ENCODE data around the gene ZFAND3.

The ZFAND3 gene

DNA sequence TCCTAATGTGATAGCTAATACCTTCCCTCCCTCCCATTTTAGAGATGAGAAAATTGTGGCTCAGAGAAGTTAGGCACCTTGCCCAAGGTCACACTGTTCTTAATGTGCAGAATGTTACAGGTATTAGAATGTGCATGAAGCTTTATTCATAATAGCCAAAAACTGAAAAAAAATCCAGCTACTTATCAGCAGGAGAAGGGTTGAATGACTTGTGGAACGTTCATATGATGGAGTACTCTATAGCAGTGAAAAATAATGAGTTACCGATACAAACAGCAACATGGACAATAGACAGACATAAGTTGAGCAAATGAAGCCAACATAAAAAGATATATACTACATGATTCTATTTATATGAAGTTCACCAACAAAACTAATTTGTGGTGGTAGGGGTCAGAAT lies 37.7 kb upstream of the ZFAND3 start:
- Histone ChIP-seq H3K27me3 (ENCODE audit: insufficient read depth, low read length, poor library complexity) (no peaks in the 10 kb centered on the region), H3K9me3 (ENCODE audit: insufficient read depth, low read length, severe bottlenecking) (no peaks in the 10 kb centered on the region), H3K27ac (ENCODE audit: low read length) (no peak overlapping the region), H3K4me1 (ENCODE audit: insufficient read depth, low read length) (no peaks in the 10 kb centered on the region), H3K4me2 (ENCODE audit: insufficient read depth, low read length) (no peak overlapping the region), H3K36me3 (ENCODE audit: insufficient read depth, low read length) (no peaks in the 10 kb centered on the region), H2AFZ (ENCODE audit: low read depth, low read length) (no peak overlapping the region), H3K79me2 (ENCODE audit: insufficient read depth, low read length) (no peaks in the 10 kb centered on the region), H3K4me3 (ENCODE audit: low read depth in 1 of 2, low read length in 2 of 2) (no peak overlapping the region), H4K20me1 (ENCODE audit: insufficient read depth, low read length) (no peaks in the 10 kb centered on the region), H3K9ac (ENCODE audit: low read depth, low read length) (no peak overlapping the region)
- ATAC-seq (ENCODE audit: insufficient read depth, low read depth) (no peak), DNase-seq (no peak)
- TF ChIP-seq, protein P1, sequence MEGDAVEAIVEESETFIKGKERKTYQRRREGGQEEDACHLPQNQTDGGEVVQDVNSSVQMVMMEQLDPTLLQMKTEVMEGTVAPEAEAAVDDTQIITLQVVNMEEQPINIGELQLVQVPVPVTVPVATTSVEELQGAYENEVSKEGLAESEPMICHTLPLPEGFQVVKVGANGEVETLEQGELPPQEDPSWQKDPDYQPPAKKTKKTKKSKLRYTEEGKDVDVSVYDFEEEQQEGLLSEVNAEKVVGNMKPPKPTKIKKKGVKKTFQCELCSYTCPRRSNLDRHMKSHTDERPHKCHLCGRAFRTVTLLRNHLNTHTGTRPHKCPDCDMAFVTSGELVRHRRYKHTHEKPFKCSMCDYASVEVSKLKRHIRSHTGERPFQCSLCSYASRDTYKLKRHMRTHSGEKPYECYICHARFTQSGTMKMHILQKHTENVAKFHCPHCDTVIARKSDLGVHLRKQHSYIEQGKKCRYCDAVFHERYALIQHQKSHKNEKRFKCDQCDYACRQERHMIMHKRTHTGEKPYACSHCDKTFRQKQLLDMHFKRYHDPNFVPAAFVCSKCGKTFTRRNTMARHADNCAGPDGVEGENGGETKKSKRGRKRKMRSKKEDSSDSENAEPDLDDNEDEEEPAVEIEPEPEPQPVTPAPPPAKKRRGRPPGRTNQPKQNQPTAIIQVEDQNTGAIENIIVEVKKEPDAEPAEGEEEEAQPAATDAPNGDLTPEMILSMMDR (IDR thresholded peaks at IDR 0.05; ENCODE audit: borderline replicate concordance, extremely low read depth, low read length, poor library complexity, severe bottlenecking): no peak
- TF ChIP-seq EZH2 (IDR thresholded peaks at IDR 0.05; ENCODE audit: borderline replicate concordance, low read depth, low read length, severe bottlenecking): no peak

DNA sequence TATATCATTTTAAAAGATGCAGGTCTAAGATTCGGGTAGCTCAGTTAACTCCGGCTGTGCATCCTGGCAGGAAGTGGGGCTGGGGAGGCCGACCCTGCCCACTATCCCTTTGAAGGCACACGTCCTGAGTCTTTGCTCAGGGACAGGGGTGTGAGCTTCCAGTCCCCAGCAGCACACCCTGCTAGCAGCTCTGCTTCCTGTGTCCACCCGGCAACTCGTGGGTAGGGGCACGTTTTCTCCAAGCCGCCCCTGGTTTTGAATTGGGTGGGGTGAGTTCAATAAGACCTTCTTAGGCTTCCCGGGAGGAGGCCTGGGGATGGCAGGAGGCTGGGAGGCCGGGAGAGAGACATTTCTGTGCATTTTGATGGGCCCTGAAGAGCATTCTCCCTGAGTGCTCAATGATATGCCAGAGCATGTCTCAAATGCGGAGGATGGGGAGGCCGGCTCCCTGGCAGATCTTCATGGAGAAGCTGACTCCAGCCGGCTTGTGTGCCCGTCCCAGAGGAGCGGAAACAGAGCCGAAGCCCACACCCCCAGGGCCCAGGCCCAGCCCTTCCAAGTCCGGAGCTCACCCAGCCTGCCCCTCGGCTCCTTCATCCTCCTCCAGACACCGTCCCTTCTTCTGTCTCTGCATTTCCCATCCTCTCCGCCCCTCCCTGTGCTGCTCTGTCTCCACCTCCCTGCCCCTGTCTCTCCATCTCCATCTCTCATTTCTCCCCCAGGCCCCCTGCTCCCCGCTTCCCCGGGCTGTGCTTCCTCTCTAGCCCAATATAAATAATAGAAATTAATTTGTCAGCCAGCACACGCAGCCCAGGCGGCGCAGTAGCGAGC lies 36.3 kb upstream of the ZFAND3 start:
- Histone ChIP-seq H3K27me3 (ENCODE audit: insufficient read depth, low read length, poor library complexity) (no peaks in the 10 kb centered on the region), H4K20me1 (ENCODE audit: insufficient read depth, low read length) (no peaks in the 10 kb centered on the region), H2AFZ (ENCODE audit: low read depth, low read length) (no peak overlapping the region), H3K4me3 (ENCODE audit: low read depth in 1 of 2, low read length in 2 of 2) (no peak overlapping the region), H3K9ac (ENCODE audit: low read depth, low read length) (no peak overlapping the region), H3K4me1 (ENCODE audit: insufficient read depth, low read length) (no peaks in the 10 kb centered on the region), H3K27ac (ENCODE audit: low read length) (no peak overlapping the region), H3K79me2 (ENCODE audit: insufficient read depth, low read length) (no peaks in the 10 kb centered on the region), H3K9me3 (ENCODE audit: insufficient read depth, low read length, severe bottlenecking) (no peaks in the 10 kb centered on the region), H3K36me3 (ENCODE audit: insufficient read depth, low read length) (no peaks in the 10 kb centered on the region), H3K4me2 (ENCODE audit: insufficient read depth, low read length) (no peak overlapping the region)
- no peak for TF ChIP-seq EZH2 (IDR thresholded peaks at IDR 0.05; ENCODE audit: borderline replicate concordance, low read depth, low read length, severe bottlenecking)
- TF ChIP-seq, protein P1 (IDR thresholded peaks at IDR 0.05; ENCODE audit: borderline replicate concordance, extremely low read depth, low read length, poor library complexity, severe bottlenecking): no peak
- DNase-seq (no peak), ATAC-seq (ENCODE audit: insufficient read depth, low read depth) (no peak)

- no peak overlapping the region for H3K9ac ChIP-seq (ENCODE audit: low read depth, low read length)
Observed at GRCh38 chr6:37783856-37784584, 35.5 kb upstream of the ZFAND3 start.

More at GRCh38 chr6:37783856-37784584, 35.5 kb upstream of the ZFAND3 start:
- H3K4me3 ChIP-seq (ENCODE audit: low read depth in 1 of 2, low read length in 2 of 2): no peak overlapping the region
- no peak overlapping the region for H2AFZ ChIP-seq (ENCODE audit: low read depth, low read length)
- H3K4me2 ChIP-seq (ENCODE audit: insufficient read depth, low read length): no peak overlapping the region
- TF ChIP-seq, protein P1 (IDR thresholded peaks at IDR 0.05; ENCODE audit: borderline replicate concordance, extremely low read depth, low read length, poor library complexity, severe bottlenecking): no peak
- TF ChIP-seq EZH2 (IDR thresholded peaks at IDR 0.05; ENCODE audit: borderline replicate concordance, low read depth, low read length, severe bottlenecking): no peak
- ATAC-seq (ENCODE audit: insufficient read depth, low read depth) (no peak), DNase-seq (no peak)
- no peak overlapping the region for H3K27ac ChIP-seq (ENCODE audit: low read length)
- no peaks in the 10 kb centered on the region for H3K9me3 ChIP-seq (ENCODE audit: insufficient read depth, low read length, severe bottlenecking)
- no peaks in the 10 kb centered on the region for H3K79me2 ChIP-seq (ENCODE audit: insufficient read depth, low read length)
- no peaks in the 10 kb centered on the region for H3K4me1 ChIP-seq (ENCODE audit: insufficient read depth, low read length)
- no peaks in the 10 kb centered on the region for H3K27me3 ChIP-seq (ENCODE audit: insufficient read depth, low read length, poor library complexity)
- H3K36me3 ChIP-seq (ENCODE audit: insufficient read depth, low read length): no peaks in the 10 kb centered on the region
- no peaks in the 10 kb centered on the region for H4K20me1 ChIP-seq (ENCODE audit: insufficient read depth, low read length)
